ENCODE measurements around the gene ADCY4.
"Not testable (repeated sequence)": the region's sequence is repeated elsewhere in the genome, so short reads cannot be mapped to it uniquely, and the experiment has no call there.

ADCY4 gene

DNA sequence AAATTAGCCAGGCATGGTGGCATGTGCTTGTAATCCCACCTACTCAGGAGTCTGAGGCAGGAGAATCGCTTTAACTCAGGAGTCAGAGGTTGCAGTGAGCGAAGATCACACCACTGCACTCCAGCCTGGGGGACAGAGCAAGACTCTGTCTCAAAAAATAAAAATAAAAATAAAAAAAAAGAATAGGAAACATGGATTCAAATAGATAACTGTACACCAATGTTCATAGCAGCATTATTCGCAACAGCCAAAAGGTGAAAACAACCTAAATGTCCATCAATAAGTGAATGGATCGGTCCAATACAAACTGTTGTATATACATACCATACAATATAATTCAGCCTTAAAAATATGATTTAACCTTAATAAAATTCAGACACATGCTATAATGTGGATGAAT, 8.0 kb upstream of the ADCY4 start:
- DNase-seq (ENCODE audit: extremely low spot score, insufficient read length, low read depth) (no peak), FAIRE-seq (no peak)

DNA sequence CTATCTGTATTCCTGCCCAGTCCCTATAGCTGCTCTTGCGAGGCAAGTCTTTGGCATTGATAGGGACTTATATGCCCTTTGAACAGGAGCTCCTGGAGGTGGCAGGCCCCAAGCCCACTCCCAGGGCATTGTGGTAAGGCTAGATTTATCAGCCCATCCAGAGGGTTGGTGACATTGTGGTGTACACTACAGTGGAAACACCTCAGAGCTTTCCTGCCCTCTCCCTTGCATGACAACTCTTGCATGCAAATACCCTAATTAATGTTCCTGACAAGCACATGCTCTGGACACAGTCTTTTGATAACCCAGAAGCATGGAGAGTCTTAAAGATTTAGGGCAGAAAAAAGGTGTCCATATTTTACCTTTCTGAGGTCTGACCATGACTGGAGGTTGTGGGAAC, 5.7 kb upstream of the ADCY4 start:
- FAIRE-seq, result no peak
- no peak for DNase-seq (ENCODE audit: extremely low spot score, insufficient read length, low read depth)

GRCh38 chr14:24339284-24340151, 4.6 kb upstream of the ADCY4 start, which contains the start of gene RIPK3:
Gene RIPK3, minus strand, starts transcription at chr14:24339991. Its CDS starts 165 bp downstream, at chr14:24339826.
- DNase-seq (ENCODE audit: extremely low spot score, insufficient read length, low read depth) (peak; percentile 70), FAIRE-seq (peak; percentile 93)

- FAIRE-seq (no peak), DNase-seq (ENCODE audit: extremely low spot score, insufficient read length, low read depth) (no peak)
Measured at GRCh38 chr14:24338843-24339242, 4.0 kb upstream of the ADCY4 start.

DNA sequence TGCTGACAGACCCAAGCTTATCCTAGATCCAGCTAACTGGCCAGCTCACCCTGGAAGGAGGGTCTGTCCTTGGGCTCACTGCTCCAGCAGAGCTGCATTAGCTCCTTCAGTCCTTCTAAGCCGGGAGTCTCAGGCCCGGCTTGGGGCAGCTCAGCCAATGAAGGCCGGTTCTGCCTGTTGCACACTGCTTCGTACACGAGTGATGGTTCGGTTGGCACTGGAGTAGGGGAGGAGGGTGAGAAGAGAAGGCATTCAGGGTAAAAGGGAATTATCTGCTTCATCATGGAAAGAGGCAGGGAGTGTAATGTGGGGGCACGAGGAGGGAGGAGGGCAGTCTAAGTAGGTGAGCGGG, 2.9 kb upstream of the ADCY4 start:
- FAIRE-seq (no peak), DNase-seq (ENCODE audit: extremely low spot score, insufficient read length, low read depth) (no peak)

DNA sequence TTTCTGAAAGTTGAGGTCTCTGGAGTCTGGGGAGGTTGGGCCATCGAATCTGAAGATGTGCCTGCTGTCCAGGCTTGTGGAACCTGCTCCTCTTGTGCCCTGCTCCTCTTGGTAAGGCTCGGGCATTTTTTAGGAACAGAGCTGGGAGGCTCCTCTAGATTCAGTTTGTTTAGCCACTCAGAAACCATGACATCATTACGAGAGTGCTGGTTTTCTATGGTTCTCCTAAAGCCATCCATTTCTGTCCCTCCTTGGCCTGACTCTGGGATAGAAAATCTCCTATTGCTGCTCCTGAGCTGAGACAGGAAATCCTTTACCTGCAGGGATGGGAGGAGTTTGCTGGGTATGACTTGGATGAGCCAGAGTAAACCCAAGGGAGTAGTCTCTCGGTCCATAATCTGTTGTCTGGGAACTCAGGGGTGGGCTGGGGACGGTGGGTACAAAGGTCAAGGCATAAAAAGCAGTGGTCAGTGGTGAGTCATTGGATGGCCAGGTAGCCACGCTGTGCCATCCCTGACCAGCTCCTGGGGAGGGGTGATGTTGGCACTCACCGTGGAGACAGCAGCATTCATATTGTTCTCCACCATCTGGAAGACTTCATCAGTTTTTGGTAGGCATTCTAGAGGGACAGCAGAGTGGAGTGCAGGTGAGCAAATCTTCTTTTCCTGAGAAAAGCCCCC, 2.4 kb upstream of the ADCY4 start:
- DNase-seq (ENCODE audit: extremely low spot score, insufficient read length, low read depth) (no peak), FAIRE-seq (no peak)

DNA sequence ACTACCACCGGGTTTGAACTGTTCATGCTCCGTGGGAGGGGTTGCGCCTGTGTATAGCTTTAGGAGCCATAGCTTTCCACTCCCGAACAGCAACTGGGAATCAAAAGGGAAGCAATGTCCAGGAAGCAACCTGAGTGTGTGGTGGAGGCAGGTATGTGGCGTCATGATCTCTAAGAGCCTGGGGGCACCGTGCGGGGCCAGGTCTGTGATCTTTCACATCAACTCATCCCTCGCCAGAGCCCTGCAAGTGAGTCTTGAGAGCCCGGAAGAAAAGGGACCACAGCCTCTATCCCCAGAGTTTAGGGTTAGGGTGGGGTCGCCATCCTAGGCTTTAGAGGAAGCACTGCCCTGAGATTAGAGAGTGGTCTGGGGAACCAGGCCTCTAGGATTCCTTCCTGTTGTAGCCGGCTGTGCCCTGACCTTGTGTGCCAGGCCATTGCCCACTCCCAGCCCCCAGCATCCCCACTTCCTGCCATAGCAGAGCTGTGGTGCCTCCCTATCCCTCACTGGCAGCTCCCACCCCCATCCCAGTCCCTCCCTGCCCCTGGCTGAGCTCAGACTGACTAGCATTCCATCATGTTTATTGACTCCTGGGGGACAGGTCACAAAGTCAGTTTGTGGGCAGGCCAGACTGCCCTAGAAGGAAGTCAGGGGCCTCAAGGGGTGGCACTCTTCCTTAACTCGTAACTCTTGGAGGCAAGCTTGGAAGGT, 745 bp upstream of the ADCY4 start:
- FAIRE-seq (no peak), DNase-seq (ENCODE audit: extremely low spot score, insufficient read length, low read depth) (no peak)

DNA sequence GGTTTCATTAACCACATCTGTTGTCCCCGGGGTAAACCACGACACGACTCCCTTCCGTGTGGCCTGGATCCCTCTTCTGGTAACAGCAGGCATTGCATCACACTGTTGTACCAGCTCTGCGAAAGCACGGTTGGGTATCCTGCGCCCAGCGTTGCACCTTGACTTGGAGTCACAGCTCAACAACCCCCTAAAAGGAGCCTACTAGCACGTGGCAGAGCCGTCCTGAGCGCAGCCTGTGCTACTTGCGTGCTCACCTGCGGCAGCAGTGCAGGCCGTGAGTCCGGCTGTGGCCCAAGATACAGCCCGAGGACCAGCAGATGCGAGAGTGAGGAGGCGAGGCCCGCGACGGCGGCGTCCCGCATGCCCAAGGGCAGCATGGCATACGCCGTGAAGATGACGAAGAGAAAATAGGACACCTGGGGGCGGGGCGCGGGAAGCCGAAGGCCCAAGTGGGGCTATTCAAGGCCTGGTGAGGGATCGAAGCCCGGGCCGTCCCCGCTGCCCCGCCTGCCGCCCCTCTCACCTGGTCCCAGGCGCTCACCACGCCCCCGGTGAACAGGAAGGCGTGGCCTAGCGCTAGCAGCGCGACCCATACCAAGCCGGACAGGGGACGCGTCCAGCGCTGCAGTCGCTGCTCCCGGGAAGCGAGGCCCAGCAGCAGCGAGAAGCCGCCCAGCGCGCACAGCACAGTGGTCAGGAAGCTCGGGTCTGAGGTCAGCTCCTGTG, 2.4 kb downstream of the ADCY4 start:
- FAIRE-seq (peak; percentile 95), DNase-seq (ENCODE audit: extremely low spot score, insufficient read length, low read depth) (peak; percentile 86)

DNA sequence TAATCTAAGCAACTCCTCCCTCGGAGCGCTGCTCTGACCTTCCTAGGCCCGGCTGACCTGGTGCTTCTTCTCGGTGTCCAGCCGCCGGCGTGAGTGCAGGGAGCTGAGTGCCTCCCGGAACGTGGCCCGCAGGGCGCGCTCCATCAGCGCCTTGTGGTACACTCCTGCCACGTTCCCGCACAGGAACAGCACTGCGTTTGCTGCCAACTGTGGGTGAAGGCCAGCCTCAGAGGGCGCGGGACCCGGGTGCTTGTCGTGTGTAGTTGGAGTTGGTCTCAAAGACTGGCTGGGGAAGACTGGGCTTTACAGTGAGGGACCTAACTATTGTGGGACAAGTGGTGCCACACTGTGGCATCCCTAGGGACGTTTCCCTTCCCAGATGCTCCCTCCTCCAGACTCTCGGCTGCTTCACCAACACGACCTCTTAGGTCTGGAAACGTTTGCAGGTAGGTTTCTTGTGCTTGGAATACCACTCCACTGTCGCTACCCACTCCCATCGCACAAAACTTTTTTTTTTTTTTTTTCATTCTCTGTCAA, 3.1 kb downstream of the ADCY4 start:
- FAIRE-seq, result no peak
- no peak for DNase-seq (ENCODE audit: extremely low spot score, insufficient read length, low read depth)

DNA sequence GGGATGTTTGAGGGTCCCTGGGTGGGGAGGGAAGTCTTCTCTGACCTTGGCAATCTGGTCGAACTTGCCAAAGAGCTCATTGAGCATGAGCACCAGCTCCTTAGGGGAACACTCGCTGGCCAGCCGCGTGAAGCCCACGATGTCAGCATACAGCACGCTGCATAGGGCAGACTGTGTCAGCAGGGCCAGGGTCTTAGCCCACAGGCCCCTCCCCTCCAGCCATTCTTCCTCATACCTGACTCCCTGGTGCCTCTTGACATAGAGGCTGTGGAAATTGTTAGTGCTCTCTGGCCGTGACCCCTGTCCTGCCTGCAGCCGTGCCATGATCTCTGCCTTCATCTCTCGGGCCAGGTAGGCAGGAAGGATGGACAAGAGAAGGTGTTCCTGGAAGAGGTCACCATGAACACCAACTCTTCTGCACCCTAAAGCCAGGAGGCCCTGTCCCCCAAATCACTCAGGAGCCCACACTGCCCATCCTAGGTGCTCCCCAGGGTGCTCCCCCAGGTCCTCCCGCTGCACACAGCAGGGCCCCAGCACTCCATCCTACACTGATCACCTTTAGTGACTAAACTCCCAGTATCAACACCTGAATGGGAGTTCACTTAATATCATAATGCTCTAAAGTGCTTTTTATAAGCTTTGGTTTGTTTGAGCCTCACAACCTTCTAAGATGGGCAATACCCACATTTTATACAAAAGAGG, 3.7 kb downstream of the ADCY4 start:
- DNase-seq (ENCODE audit: extremely low spot score, insufficient read length, low read depth) (no peak), FAIRE-seq (no peak)

- DNase-seq (ENCODE audit: extremely low spot score, insufficient read length, low read depth) (no peak), FAIRE-seq (no peak)
Measured at GRCh38 chr14:24329736-24330135, 5.1 kb downstream of the ADCY4 start.

- FAIRE-seq (no peak), DNase-seq (ENCODE audit: extremely low spot score, insufficient read length, low read depth) (no peak)
Measured at GRCh38 chr14:24329073-24329663, 5.7 kb downstream of the ADCY4 start.

DNA sequence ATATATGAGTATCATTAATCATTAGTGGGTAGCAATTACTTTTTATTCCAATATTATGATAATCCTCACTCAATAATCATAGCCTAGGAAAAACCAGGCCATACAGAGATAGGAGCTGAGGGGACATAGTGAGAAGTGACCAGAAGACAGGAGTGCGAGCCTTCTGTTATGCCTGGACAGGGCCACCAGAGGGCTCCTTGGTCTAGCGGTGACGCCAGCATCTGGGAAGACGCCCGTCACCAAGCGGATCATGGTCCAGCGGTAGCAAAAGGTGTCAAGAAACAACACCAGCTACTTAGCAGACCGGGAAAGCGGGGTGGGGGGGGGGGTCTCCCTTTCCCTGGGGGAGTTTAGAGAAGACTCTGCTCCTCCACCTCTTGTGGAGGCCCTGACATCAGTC, 7.0 kb downstream of the ADCY4 start:
- not testable (repeated sequence) for DNase-seq (ENCODE audit: extremely low spot score, insufficient read length, low read depth)
- peak; percentile 48 for FAIRE-seq

DNA sequence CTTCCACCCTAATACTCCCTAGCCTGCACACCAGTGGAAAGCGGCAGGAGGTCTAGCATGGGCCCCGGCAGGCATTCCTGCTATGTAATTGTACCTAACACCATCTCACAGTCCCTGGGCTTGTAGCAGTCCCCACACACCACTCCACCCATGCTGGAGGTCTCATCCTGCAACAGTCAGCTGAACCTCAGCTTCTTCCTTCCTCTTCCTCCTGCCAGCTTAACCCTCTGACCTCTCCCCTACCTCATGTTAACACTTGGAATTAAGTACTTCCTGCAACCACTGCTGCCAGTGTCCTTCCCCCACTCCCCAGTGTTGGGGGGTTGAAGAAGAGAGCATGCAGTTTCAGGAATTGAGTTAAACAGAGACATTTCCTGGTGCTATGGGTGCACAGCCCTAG, 7.6 kb downstream of the ADCY4 start:
- no peak for FAIRE-seq
- no peak for DNase-seq (ENCODE audit: extremely low spot score, insufficient read length, low read depth)

DNA sequence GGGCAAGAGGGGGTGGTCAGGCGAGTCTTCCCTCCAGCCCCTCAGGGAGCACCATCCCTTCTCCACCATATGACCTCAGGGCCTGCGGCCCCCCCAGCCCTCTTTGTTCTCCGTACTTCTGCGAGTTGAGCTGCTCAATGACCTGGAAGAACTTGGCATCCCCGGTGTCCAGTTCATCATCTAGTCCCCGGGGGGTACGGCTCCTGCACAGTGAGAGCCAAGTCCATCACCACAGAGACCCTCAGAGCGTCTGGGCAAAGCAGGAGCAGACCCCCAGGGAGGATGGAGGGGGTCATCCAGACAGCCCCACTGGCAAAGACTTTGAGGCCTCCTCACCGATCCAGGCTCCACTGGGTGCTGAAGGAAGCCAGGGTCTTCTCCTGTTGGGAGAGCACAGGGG, 8.9 kb downstream of the ADCY4 start:
- DNase-seq (ENCODE audit: extremely low spot score, insufficient read length, low read depth) (no peak), FAIRE-seq (no peak)

DNA sequence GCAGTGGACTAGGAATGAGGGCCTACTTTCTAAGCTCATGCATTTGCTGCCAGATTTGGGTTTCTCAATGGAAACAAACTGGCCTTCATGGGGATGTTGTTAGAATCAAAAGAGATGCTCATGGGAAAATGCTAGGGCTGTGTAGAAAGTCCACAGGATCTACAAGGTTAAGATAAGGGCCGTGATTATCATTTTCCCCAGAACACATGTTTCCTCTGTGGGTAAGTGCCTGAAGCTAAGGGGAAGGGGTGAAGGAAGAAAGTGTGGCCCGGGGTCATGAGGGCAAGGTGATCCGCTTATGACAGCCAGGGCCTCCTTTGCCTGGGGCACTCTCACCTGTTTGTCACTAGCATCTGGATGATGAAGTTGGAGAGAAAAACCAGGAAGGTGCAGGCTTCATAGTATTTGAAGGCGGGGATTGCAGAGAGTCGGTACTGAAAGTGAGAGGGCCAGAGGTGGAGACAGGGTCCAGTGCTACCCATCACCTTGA, 9.8 kb downstream of the ADCY4 start:
- no peak for FAIRE-seq
- DNase-seq (ENCODE audit: extremely low spot score, insufficient read length, low read depth), result no peak

DNA sequence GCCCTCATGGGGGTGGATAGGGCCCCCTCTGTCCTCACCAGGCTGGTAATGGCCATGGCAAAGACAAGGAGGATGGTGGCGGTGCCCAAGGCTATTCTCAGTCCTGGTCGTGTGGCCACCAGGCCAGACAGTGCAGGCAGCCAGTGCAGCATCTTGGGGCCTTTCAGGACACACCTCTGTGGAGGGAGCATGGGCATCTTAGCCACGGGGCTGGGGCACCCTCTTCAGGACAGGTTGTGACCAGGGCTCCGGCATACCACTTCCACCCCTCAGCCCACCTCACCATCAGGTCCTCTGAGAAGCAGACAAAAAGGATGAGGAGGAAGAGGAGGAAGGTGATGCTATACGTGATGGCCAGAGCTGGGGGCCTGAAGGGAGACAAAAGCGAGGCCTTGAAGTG, 10.8 kb downstream of the ADCY4 start:
- FAIRE-seq, result no peak

GRCh38 chr14:24323341-24323740, 11.5 kb downstream of the ADCY4 start:
- DNase-seq (ENCODE audit: extremely low spot score, insufficient read length, low read depth) (no peak), FAIRE-seq (no peak)

More for the DNA sequence above, 10.8 kb downstream of the ADCY4 start:
- DNase-seq (ENCODE audit: extremely low spot score, insufficient read length, low read depth), result no peak

DNA sequence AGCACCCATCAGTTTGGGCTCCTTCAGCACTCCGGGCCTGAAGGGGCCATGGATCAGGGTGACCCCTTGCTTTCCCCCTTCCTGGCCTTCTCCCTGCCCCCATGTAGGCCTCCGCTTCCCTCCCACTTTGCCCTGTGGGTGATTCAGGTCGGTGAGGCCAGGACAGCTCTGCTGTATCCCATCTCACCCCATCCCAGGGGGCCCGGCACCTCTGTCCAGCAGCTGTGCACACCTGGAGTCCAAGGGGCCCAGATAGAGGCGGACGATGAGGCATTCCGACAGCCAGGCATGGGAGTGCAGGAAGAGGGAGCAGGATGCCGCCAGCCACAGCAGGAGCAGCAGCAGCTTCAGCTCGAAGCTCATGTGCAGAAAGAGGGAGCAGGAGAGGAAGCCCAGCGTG, 12.2 kb downstream of the ADCY4 start:
- no peak for DNase-seq (ENCODE audit: extremely low spot score, insufficient read length, low read depth)
- no peak for FAIRE-seq
